Measurements from ENCODE around the gene PRMT3.
"Not testable (repeated sequence)": the region's sequence is repeated elsewhere in the genome, so short reads cannot be mapped to it uniquely, and the experiment has no call there.

PRMT3 gene

DNA sequence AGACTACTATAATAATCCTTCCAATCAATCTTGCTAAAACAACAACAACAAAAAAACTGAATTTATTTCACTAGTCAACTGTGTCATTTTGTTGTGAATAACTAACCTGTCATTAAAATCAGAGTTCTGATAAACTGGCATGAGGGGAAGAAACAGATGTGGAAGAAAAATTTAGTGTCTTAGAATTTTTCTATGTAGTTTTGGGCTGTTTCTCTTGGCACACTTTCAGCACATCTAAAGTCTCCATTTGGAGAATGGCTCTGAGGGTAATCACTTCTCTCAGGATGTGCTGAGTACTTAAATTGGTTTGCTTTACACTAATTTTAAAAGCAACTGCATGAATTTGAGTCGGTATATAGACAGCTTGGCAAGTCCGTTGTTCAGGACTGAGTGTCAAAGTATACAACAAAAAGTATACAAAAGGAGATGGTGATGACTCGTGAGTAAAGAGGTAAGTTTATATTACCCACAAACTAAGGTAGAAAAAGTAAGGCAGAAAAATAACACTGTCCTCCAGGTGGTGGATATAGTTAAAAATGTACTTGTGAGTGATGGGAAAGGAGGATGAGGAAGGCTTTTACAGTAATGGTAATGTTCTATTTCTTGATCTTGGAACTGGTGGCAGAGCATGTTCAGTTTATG, 13.8 kb upstream of the PRMT3 start:
- no peak for DNase-seq (ENCODE audit: low read depth in 1 of 2, low spot score in 1 of 2)

DNA sequence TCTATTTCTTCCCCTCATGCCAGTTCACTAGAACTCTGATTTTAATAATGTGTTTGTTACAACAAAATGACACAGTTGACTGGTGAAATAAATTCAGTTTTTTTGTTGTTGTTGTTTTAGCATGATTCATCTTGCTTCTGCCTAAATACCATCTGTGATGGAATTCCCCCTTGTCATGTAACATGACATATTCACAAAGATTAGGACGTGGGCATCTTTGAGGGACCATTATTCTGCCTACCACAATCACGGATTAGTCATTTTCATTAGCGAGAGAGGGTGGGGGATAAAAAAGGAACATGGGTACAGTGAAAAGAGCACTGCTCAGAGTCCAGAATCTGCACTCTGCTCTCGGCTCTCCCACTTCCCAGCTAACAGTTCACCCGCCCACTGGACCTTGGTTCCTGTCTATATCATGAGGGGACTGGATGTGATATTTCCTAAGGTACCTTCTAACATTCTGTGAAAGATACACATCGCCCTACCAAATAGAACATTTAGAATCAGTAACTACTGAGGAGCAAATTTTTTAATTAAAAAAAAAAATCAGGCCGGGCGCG, 12.7 kb upstream of the PRMT3 start:
- no peak for DNase-seq (ENCODE audit: low read depth in 1 of 2, low spot score in 1 of 2)

DNA sequence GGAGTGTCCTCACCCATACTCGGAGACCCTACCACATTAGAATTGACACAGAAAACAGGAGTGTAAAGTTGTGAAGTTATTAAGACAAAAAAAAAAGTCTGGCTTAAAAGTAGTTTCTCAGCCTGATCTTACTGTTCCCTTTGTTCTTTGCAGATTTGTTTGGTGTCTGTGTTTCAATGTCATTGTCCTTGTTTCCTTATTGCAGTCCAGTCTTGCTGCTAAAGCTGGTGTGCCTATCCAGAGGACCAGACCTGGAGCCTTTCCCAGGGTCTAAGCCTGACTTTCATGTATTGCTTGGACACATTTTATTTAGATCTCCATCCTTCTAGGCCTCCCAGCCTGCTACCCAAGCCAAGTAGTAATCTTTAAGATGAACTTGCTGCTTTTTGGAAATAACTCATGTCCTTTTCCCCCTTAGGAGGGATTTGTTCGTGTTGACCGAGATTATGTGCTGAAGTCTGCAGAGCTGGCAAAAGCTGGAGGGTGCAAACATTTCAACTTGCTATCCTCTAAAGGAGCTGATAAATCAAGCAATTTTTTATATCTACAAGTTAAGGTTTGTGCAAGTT, 11.3 kb upstream of the PRMT3 start:
- no peak for DNase-seq (ENCODE audit: low read depth in 1 of 2, low spot score in 1 of 2)

DNA sequence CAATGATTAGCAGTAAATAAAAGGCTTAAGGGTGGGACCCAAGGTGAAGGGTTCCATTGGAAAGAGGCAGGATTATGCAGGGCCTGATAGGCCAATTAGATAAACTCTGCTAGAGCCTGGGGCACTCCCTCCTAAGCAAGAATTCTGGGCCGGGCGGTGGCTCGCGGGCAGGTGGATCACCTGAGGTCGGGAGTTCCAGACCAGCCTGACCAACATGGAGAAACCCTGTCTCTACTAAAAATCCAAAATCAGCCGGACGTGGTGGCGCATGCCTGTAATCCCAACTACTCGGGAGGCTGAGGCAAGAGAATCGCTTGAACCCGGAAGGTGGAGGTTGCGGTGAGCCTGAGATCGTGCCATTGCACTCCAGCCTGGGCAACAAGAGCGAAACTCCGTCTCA, 1.5 kb upstream of the PRMT3 start:
- not testable (repeated sequence) for DNase-seq (ENCODE audit: low read depth in 1 of 2, low spot score in 1 of 2)

DNA sequence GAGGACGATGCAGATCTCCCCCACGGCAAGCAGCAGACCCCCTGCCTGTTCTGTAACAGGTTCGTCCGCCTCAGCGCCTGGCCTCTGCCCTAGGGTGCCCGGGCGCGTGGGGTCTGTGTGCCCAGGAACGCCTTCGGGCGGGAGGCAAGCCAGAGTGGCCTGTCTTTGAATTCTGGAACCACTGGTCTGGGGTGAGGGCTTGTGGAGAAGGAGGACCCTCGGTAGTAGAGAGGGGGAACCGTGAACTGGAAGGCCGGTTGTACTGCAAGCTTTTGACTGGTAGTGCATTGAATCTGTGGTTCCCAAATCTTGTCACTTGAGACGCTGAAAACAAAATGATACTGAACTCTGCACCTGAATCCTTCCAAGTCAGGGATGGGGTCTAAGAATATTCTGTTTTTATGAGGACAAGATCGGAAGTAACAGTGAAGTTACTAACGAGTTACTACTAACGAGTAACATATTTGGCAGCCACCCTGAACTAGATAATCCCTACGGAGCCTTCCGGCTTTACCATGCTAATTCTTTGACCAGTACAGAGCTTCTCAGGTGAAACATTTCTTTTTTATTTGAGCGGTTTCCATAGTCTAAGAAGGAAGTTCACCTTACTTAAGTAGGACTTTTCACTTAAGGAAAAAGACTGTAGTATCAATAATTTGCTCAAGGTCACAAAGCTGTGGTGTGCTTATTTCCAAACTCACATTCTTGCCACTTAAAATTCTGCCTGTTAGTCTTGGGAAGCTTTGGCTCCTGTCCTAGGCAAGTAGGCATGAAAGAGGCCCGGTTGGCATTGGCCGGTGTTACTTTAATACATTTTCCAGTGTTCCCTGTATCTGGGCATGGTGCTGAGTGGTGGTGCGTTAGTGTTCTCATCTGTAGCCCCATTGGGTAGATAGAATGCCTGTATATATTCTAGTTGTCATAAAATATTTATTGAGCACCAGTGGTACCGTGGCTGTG, 860 bp downstream of the PRMT3 start:
- no peak for DNase-seq (ENCODE audit: low read depth in 1 of 2, low spot score in 1 of 2)

DNA sequence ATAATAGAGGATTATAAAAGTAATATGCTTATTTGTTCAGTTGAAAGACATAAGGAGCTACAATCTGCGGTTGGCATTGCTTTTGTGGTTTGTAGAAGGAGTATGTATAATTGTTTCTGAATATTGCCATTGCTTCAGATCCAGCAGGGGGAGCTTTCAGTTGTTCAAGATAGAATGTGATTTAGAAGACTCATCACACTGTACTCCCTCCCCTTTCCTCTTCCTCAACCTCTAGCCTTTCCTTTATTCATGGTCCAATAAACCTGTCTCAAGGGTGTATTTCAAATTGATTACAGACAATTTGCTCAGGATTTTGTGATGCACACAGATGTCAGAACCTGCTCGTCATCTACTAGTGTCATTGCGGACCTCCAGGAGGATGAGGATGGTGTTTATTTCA, 9.8 kb downstream of the PRMT3 start:
- DNase-seq (ENCODE audit: low read depth in 1 of 2, low spot score in 1 of 2) = no peak

DNA sequence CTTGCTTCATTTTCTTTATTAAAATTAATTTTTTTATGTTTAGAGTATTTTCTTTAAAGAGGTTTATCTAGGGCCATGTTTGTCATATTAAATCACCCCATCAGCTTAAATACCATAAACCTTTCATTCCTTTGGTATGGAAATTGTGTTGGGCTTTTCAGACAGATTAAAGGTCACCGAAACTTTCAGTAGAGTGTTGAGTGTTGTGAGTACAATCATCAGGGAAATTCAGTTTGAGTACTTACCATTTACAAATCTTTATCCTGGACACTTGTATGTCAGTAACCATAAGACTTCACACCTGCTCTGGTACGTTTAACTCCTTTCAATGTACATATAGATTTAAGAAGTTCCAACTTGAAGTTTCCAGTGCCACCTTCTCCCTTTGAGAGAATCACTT, 12.0 kb downstream of the PRMT3 start:
- DNase-seq (ENCODE audit: low read depth in 1 of 2, low spot score in 1 of 2) = no peak

DNA sequence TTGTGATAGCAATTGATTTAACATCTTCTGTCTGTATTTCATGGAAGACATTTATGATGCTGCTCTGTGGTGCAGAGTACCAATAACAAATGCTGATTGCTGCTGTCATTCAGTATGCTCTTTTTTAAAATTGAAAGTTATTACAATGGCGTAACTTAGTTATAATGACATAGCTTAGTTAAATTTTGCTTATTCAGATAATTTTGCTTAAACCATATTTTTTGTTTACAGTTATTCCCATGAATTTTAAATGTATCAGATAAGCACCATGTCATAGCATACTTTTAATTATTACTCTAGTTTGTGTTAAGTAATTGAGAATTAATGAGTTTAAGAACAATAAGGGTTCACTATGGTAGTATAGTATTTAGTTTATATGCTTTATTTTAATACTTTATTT, 15.5 kb downstream of the PRMT3 start:
- no peak for DNase-seq (ENCODE audit: low read depth in 1 of 2, low spot score in 1 of 2)

DNA sequence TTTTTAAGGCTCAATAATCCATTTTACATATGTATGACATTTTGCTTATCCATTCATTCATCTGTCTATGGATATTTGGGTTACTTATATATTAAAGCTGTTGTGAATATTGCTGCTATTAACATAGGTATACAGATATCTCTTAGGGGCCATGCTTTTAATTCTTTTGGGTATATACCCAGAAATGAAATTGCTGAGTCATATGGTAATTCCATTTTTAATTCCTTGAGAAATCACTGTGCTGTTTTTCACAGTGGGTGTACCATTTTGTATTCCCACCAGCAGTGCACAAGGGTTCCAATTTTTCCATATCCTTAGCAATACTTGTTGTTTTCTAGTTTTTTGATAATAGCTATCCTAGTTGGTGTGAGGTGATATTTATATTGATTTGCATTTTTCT, 19.0 kb downstream of the PRMT3 start:
- no peak for DNase-seq (ENCODE audit: low read depth in 1 of 2, low spot score in 1 of 2)

DNA sequence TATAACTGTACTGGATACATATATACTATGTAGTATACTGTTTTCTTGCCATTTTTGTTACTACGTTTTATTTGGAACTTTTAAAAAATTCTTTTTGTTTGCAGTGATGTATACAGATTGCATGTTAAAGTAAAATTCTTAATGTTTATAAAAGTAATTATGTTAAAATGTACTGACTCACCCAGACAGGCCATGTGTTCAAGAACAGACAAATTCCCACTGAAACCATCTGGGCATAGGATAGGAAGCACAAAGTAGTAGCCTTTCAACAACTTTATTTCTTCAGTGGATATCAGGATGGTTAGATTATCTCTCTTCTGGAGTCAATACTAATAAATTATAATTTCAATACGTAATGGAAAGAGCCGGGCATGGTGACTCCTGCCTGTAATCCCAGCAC, 19.8 kb downstream of the PRMT3 start:
- DNase-seq (ENCODE audit: low read depth in 1 of 2, low spot score in 1 of 2) = no peak

DNA sequence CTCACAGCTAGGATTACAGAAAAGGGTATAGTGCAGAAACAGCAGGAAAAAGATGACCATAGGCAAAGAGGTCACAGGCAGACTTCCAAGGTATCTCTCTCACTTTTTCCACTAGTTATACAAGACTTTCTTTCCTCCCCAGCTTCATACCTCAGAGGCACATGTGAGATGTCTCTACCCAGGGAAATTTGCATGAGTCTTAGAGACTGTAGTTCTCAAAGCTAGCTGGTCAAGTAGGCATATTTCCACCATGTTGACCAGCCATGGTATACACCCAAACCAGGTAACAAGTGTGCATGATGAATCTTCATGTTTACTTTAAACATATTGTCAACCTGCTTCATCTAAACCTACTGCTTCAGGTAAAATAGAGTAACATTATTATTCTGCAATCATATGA, 27.9 kb downstream of the PRMT3 start:
- no peak for DNase-seq (ENCODE audit: low read depth in 1 of 2, low spot score in 1 of 2)

DNA sequence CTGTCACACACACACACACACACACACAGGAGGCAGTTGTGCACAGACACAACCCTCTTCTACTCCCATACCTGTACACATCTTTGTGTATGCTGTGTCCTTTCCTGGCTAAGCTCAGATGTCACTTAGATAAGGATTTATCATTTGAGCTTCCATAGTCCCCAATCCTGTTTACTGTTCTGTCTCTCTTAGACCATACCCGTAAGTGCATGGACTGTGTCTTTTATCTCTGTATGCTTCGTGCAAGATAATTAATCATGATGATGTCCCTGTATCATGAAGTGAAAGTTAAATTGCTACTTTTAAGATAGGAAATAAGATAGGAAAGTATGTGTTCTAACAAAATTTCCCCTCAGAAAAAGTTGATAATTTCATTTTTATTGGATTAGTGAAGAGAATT, 30.3 kb downstream of the PRMT3 start:
- no peak for DNase-seq (ENCODE audit: low read depth in 1 of 2, low spot score in 1 of 2)

DNA sequence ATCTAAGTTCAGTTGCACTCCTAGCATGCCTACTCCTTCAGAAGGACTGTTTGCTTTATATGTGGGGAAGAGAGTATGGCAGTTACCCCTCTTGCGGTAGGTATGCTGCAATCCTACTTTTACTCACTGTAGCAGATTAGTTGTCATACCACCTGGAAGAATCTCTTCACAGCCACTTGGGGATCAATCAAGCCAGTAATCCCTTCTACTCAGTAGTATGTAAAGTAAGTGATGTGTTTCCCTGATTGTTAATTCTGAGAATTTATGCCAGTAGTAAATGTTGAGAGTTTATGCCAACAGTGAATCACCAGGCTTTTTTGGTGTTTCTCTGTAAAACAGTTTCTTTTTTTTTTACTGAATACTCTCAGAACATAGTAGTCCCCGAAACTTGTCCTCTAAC, 34.4 kb downstream of the PRMT3 start:
- no peak for DNase-seq (ENCODE audit: low read depth in 1 of 2, low spot score in 1 of 2)

DNA sequence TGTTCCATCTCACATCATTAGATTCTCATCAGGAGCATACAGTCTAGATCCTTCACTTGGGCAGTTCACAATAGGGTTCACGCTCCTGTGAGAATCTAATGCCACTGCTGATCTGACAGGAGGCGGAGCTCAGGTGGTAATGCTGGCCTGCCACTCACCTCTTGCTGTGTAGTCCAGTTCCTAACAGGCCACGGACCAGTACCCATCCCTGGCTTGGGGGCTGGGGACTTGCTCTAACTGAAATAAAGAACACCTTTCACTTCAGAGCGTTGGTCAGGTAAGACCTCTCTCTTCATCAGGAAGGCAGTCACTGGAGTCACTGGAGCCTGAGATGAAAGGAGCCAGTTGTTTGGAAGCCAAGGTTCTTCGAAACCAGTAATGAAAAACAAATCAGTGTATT, 41.7 kb downstream of the PRMT3 start:
- DNase-seq (ENCODE audit: low read depth in 1 of 2, low spot score in 1 of 2) = no peak

DNA sequence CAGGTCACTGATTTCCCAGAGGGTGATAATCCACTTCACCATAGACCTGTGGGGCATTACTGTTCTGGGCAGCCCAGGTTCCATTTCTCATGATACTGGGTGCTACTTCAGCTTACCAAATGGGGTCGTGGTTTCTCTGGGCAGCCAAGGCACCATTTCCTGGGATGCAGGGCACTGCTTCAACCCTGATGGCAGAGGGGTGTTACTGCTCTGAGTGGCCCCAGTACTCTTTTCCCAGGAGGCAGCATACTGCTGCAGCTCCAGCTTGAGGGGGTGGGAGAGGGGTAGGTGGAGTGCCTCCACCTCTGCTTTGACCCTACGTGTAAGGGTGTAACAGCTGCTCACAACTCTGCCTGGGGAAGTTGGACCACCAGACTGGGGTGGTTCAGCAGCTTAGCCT, 51.1 kb downstream of the PRMT3 start:
- no peak for DNase-seq (ENCODE audit: low read depth in 1 of 2, low spot score in 1 of 2)

DNA sequence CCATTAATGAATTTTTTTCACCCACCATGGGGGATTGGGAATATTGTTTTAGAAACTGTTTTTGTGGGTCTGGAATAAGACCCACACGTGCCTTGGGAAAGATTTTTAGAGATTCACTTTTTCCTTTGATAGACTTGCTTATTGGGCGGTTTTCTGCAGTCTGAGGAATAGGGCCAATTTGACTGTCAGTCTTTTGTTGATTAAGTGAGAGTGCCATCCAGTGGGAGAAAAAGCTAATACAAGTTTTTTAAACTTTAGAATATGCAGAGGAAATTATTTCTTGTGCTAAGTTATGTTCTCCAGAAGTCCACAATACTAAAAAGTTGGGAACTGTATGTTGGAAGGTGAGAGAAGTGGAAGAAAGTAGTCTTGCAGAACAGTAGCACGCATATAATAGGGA, 56.1 kb downstream of the PRMT3 start:
- no peak for DNase-seq (ENCODE audit: low read depth in 1 of 2, low spot score in 1 of 2)

DNA sequence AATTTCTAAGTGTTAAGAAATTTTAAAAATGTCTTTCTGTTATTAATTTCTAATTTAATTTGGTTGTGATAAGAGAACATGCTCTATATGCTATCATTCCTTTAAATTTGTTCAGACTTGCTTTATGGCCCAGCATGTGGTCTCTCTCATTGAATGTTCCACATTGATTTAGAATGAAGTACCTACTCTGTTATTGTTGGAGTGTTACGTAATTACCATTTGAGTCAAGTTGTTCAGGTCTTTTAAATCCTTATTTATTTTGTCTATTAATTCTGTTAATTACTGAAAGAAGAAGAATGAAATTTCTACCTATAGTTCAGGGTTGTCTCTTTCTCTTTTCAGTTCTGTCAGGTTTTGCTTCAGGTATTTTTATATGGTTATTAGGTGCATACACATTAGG, 57.0 kb downstream of the PRMT3 start:
- no peak for DNase-seq (ENCODE audit: low read depth in 1 of 2, low spot score in 1 of 2)

DNA sequence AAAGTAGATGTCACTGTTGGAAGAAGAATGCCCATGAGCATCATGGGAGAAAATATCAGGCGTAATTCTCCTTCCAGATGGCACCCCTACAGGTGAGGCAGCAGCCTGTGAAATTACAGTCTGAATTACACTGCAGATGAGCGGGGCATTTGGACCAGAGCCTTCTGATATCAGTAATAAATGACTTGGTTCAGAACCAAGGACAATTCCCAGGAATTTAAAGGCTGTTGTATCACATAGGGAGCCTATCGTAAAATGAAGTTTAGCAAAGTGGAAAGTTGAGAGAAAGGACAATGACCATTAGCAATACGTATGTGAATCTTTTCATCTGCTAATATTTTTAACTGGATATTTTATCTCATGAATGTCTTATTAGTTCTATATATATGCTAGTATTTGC, 61.3 kb downstream of the PRMT3 start:
- DNase-seq (ENCODE audit: low read depth in 1 of 2, low spot score in 1 of 2) = no peak

DNA sequence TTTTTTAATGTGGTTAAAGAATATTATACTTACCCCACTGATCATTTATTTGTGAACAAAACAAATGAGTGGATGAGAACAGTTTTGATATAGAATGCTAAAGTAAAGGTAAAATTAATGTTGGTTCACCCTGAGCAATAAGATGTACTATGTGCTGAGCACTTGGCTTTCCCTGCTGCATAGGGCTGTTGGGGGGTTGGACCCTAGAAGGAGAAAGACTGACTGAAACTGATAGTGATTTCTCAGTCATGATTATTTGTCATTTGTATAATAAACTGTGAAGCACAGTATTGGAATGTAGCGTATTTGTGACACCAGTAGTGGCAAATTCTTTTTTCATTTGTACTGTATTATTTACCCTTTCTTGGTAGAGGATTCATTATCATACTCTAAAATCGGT, 63.3 kb downstream of the PRMT3 start:
- DNase-seq (ENCODE audit: low read depth in 1 of 2, low spot score in 1 of 2) = no peak

DNA sequence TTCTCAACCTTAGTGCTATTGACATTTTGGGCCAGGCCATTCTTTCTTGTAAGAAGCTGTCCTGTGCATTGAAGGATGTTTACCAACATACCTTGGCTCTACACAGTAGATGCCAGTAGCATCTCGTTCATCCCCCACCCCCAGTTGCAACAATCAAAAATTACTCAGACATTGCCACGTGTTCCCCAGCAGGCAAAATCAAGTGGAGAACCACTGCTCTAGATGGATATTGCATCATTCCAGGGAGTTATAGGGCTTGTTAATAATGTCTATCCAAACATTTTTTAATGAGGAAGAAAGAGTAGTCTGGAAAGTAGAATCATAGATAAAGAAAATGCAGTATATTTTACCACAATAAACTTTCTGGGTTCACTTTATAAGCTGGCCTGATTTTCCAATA, 64.1 kb downstream of the PRMT3 start:
- DNase-seq (ENCODE audit: low read depth in 1 of 2, low spot score in 1 of 2) = no peak

DNA sequence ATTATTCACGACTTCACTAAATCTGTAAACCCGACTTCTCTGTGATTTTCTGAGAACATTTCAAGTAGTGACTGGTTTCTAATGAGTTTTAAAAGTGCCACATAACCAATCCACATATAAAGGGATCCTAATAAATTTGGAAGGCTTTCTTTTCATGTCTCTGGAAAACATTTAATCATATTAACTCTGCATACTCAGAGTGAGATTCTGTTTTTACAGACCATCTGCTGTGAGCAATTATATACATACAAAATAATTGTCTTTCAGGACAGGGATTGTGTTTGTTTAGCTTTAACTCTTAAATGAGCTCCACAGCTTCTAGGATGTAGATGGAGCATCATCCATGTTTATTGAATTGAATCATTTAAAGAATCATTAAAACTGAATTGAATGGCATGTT, 65.1 kb downstream of the PRMT3 start:
- DNase-seq (ENCODE audit: low read depth in 1 of 2, low spot score in 1 of 2) = no peak

DNA sequence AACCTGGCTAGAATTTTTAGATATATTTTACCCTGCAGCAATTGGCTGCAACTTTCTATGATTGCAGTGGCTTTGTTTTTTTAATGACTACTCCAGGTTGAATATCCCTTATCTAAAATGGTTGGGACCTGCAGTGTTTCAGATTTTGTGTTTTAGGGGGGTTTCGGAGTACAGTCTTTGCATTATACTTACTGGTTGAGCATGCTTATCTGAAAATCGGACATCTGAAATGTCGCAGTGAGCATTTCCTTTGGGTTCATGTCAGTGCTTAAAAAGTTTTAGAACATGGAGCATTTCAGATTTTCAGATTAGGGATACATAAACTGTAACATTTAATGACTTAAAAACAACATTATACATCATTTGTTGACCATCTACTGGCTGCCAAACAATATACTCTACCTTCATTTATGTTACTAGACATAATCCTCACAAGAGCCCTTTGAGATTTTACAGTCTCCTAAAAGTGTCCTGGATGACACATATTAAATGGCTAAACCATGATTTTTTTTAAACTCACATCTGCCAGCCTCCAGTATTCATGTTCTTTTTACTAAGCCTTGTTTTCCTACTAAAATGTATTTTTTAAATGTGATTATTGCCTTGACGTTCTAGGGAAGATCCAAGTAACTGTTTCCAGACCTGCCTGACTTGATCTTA, 66.3 kb downstream of the PRMT3 start:
- no peak for DNase-seq (ENCODE audit: low read depth in 1 of 2, low spot score in 1 of 2)

Measured in activated T-helper 1 cell treated with anti-CD3 and anti-CD28 coated beads, Interleukin-2, amount 50 U/mL, for 16 hours (primary cell).